Panc1 (cell line): Measurements from ENCODE around the gene KRTAP10-2. TPM values are rescaled to one million over a fixed set of nuclear protein-coding genes. Genes with fewer than 3 reads are reported as not detected.

Experiments
- ATAC-seq: fragments of 200-7000 bp; cut with Tn5 transposase; 2 replicates; pipeline ENCODE4 v1.9.1; 2020; ENCODE audit warnings: mild to moderate bottlenecking, moderate library complexity
- BruUV-seq: library from RNA; stranded (reverse); fragments of 400-500 nt; replicated peaks from 2 replicates; lab custom pipeline; 2021; lab: Mats Ljungman, UMichigan
- CTCF ChIA-PET: fragments of 300-600 bp; sonication (Branson Sonifier 250); formaldehyde crosslinking; loops from one replicate; lab custom pipeline; 2022; ENCODE audit warnings: antibody characterized with exemption; lab: Charles Lee
- POLR2A ChIA-PET: fragments of 300-600 bp; sonication (Branson Sonifier 250); formaldehyde crosslinking; loops from one replicate; lab custom pipeline; 2022; ENCODE audit warnings: antibody characterized with exemption; lab: Charles Lee
- DNase-seq: peaks from one replicate; pipeline ENCODE4 v3.0.0-alpha.2; 2010; ENCODE audit warnings: low read depth, low spot score
- H3K27ac ChIP-seq: 2 replicates; pipeline ENCODE4 v1.5.1; 2011; ENCODE audit warnings: mild to moderate bottlenecking, low read length, inconsistent platforms
- H3K27me3 ChIP-seq: fragments of 200-500 bp; sonication (Bioruptor generic); 2 replicates; pipeline ENCODE4 v1.6.0; 2014; ENCODE audit warnings: low read length, inconsistent platforms; ENCODE audit not compliant: control insufficient read depth, insufficient read depth
- H3K36me3 ChIP-seq: fragments of 200-500 bp; sonication (Bioruptor generic); 2 replicates; pipeline ENCODE4 v1.5.1; 2014; ENCODE audit warnings: inconsistent platforms, mild to moderate bottlenecking, low read length, moderate library complexity; ENCODE audit not compliant: control insufficient read depth, insufficient read depth
- H3K4me1 ChIP-seq: 2 replicates; pipeline ENCODE4 v1.5.1; 2011; ENCODE audit warnings: inconsistent platforms, mild to moderate bottlenecking, low read length, moderate library complexity; ENCODE audit not compliant: control insufficient read depth, insufficient read depth
- H3K4me3 ChIP-seq, 2 experiments: 2 replicates each; pipeline ENCODE4 v1.5.1; 2011 to 2012; ENCODE audit warnings: low read depth in 2 of 2, low read length in 2 of 2, mild to moderate bottlenecking in 2 of 2, inconsistent platforms in 1 of 2, moderate library complexity in 1 of 2
- H3K9me3 ChIP-seq: fragments of 200-500 bp; sonication (Bioruptor generic); 2 replicates; pipeline ENCODE4 v1.5.1; 2014; ENCODE audit warnings: low read depth, mild to moderate bottlenecking, inconsistent platforms, low read length, moderate library complexity; ENCODE audit not compliant: control insufficient read depth, insufficient read depth
- CTCF ChIP-seq: fragments of 450-650 bp; IDR thresholded peaks from 2 replicates; pipeline ENCODE4 v1.5.1; 2017; ENCODE audit warnings: mild to moderate bottlenecking
- POLR2AphosphoS5 ChIP-seq: IDR thresholded peaks from 2 replicates; pipeline ENCODE4 v1.6.1; 2012; ENCODE audit warnings: mild to moderate bottlenecking, low read depth, low read length, moderate library complexity
- REST ChIP-seq, 2 experiments: IDR thresholded peaks; 2 replicates each; pipeline ENCODE4 v1.6.1; 2011 to 2012; ENCODE audit warnings: low read depth in 2 of 2, control low read depth in 1 of 2, low read length in 1 of 2, mild to moderate bottlenecking in 1 of 2, moderate library complexity in 1 of 2; ENCODE audit not compliant: insufficient read depth in 1 of 2
- SIN3A ChIP-seq: IDR thresholded peaks from 2 replicates; pipeline ENCODE4 v1.6.1; 2012; ENCODE audit warnings: low read depth, mild to moderate bottlenecking, low read length, moderate library complexity, borderline replicate concordance; ENCODE audit not compliant: insufficient read depth
- TCF7L2 ChIP-seq: IDR thresholded peaks from 2 replicates; pipeline ENCODE4 v1.6.1; 2011; ENCODE audit warnings: mild to moderate bottlenecking, low read depth, low read length, inconsistent platforms
- in situ Hi-C: cut with HindIII; loops from 2 replicates; pipeline ENCODE4 v1.10.0; 2016; ENCODE audit warnings: low sequenced_read_pairs, low pct_unique_long_range_greater_than_20kb
- intact Hi-C: fragments of 100-400 bp; cut with micrococcal nuclease; formaldehyde crosslinking; loops from one replicate; pipeline ENCODE4 v1.10.0; 2022; ENCODE audit not compliant: unreplicated experiment
- total RNA-seq: library from RNA; stranded (reverse); gene quantifications from one replicate; pipeline ENCODE4 v1.2.1, GENCODE V29; 2021; ENCODE audit not compliant: unreplicated experiment

The KRTAP10-2 gene
- total RNA-seq, 1 experiment from 2014 or later = not detected

- in situ Hi-C loops = no loop called here
- no peaks in the 10 kb centered on the region for H3K36me3 ChIP-seq
These were observed 32.5 kb upstream of the KRTAP10-2 start for GRCh38 chr21:44583800-44584147.

GRCh38 chr21:44583089-44583799, 31.9 kb upstream of the KRTAP10-2 start:
- CTCF ChIA-PET = no interaction called here
- intact Hi-C loops = no loop called here

More at GRCh38 chr21:44583800-44584147, 32.5 kb upstream of the KRTAP10-2 start:
- Histone ChIP-seq H3K27ac (no peak overlapping the region), H3K27me3 (peaks cover 4% of the 10 kb centered on the region), H3K9me3 (0 out of 2 replicates have a peak, but pooled peaks cover 7% of the 10 kb centered on the region), H3K4me3 (no peak overlapping the region), H3K4me1 (peaks cover 4% of the 10 kb centered on the region; the same call in 1 of the 2 replicates)
- DNase-seq (no peak), ATAC-seq (no peak)
- BruUV-seq = no TSS peak
- ChIA-PET POLR2A (no interaction called here), CTCF (no interaction called here)
- intact Hi-C loops = no loop called here
- TF ChIP-seq TCF7L2 = no peak

More at GRCh38 chr21:44583089-44583799, 31.9 kb upstream of the KRTAP10-2 start:
- Histone ChIP-seq H3K27ac (no peak overlapping the region), H3K9me3 (0 out of 2 replicates have a peak, but pooled peaks cover 7% of the 10 kb centered on the region), H3K36me3 (no peaks in the 10 kb centered on the region), H3K4me1 (peaks cover 4% of the 10 kb centered on the region; the same call in 1 of the 2 replicates), H3K27me3 (peaks cover 4% of the 10 kb centered on the region), H3K4me3 (no peak overlapping the region)
- no peak for DNase-seq
- no TSS peak for BruUV-seq
- TF ChIP-seq TCF7L2 (no peak), SIN3A (no peak), CTCF (no peak), REST (IDR thresholded peaks at IDR 0.05; ENCODE audit: insufficient read depth in 1 of 2, low read depth in 2 of 2, low read length in 1 of 2) (no peak), POLR2AphosphoS5 (no peak)
- in situ Hi-C loops = no loop called here
- ATAC-seq = no peak
- POLR2A ChIA-PET = no interaction called here
